HEK293 (cell line): ENCODE measurements around the gene KIR3DL1.
"Not testable (repeated sequence)": the region's sequence is repeated elsewhere in the genome, so short reads cannot be mapped to it uniquely, and the experiment has no call there.

Source experiments
- BCL6B ChIP-seq: fragments of 450-650 bp; formaldehyde crosslinking; IDR thresholded peaks from 2 replicates; pipeline ENCODE4 v1.5.1; 2017; ENCODE audit warnings: missing biosample characterization, missing genetic modification characterization
- CTCF ChIP-seq: fragments of 450-650 bp; formaldehyde crosslinking; IDR thresholded peaks from 2 replicates; pipeline ENCODE4 v1.5.1; 2016; ENCODE audit warnings: missing biosample characterization, missing genetic modification characterization
- REST ChIP-seq: fragments of 450-650 bp; formaldehyde crosslinking; IDR thresholded peaks from 2 replicates; pipeline ENCODE4 v1.5.1; 2016; ENCODE audit warnings: missing biosample characterization, missing genetic modification characterization
- TRIM28 ChIP-seq: IDR thresholded peaks from 2 replicates; pipeline ENCODE4 v1.6.1; 2011; ENCODE audit warnings: low read length, control low read depth, borderline replicate concordance
- YY1 ChIP-seq: fragments of 450-650 bp; formaldehyde crosslinking; IDR thresholded peaks from 2 replicates; pipeline ENCODE4 v1.5.1; 2018; ENCODE audit warnings: missing biosample characterization, missing genetic modification characterization
- ZFP69B ChIP-seq: fragments of 450-650 bp; formaldehyde crosslinking; IDR thresholded peaks from 2 replicates; pipeline ENCODE4 v1.5.1; 2016; ENCODE audit warnings: missing biosample characterization, missing genetic modification characterization
- ZNF133 ChIP-seq: fragments of 450-650 bp; formaldehyde crosslinking; IDR thresholded peaks from 2 replicates; pipeline ENCODE4 v1.5.1; 2016; ENCODE audit warnings: missing biosample characterization, missing genetic modification characterization
- ZNF175 ChIP-seq: fragments of 450-650 bp; formaldehyde crosslinking; IDR thresholded peaks from 2 replicates; pipeline ENCODE4 v1.5.1; 2016; ENCODE audit warnings: missing biosample characterization, missing genetic modification characterization
- ZNF274 ChIP-seq, 2 experiments: fragments of 200-500 bp in 1 of 2; fragments of 450-650 bp in 1 of 2; sonication (Bioruptor generic) in 1 of 2; formaldehyde crosslinking in 1 of 2; IDR thresholded peaks; 2 replicates each; pipeline versions ENCODE4 v1.5.1 to v1.6.1; 2014 to 2016; ENCODE audit warnings: borderline replicate concordance in 1 of 2, inconsistent platforms in 1 of 2, low read length in 1 of 2, missing biosample characterization in 1 of 2, missing genetic modification characterization in 1 of 2
- ZNF747 ChIP-seq: fragments of 450-650 bp; formaldehyde crosslinking; IDR thresholded peaks from 2 replicates; pipeline ENCODE4 v1.5.1; 2016; ENCODE audit warnings: missing biosample characterization, missing genetic modification characterization
- ZNF785 ChIP-seq: fragments of 450-650 bp; formaldehyde crosslinking; IDR thresholded peaks from 2 replicates; pipeline ENCODE4 v1.5.1; 2016; ENCODE audit warnings: missing biosample characterization, missing genetic modification characterization

GRCh38 chr19:54863459-54863858 is 47.2 kb downstream of the KIR3DL1 start:
- not testable (repeated sequence) for TF ChIP-seq ZNF747 (tag by site-specific recombination); ZNF785; ZNF274 (IDR thresholded peaks at IDR 0.05; ENCODE audit: low read length); ZNF274 (tag by site-specific recombination; IDR thresholded peaks at IDR 0.05; ENCODE audit: borderline replicate concordance); ZNF175 (tag by site-specific recombination); CTCF (tag by site-specific recombination); ZFP69B; YY1 (tag by site-specific recombination); REST; BCL6B (tag by site-specific recombination); TRIM28; ZNF133
